ENCODE results near the gene LRBA.

The LRBA gene

GRCh38 chr4:151045907-151046306 is 30.8 kb upstream of the LRBA start:
- no peak overlapping the region for H3K27ac ChIP-seq

GRCh38 chr4:151043803-151044515 is 28.9 kb upstream of the LRBA start:
- H3K27ac ChIP-seq: no peak overlapping the region
- TF ChIP-seq CTCF (conservative IDR thresholded peaks at IDR 0.05): no peak

More at GRCh38 chr4:151045907-151046306, 30.8 kb upstream of the LRBA start:
- peak; percentile 65 for TF ChIP-seq CTCF (conservative IDR thresholded peaks at IDR 0.05)

GRCh38 chr4:151039733-151040132 is 24.6 kb upstream of the LRBA start:
- H3K27ac ChIP-seq: no peak overlapping the region
- TF ChIP-seq CTCF (conservative IDR thresholded peaks at IDR 0.05): no peak

- TF ChIP-seq CTCF (conservative IDR thresholded peaks at IDR 0.05): no peak
- H3K27ac ChIP-seq: no peak overlapping the region
Measured at GRCh38 chr4:151038452-151039157, 23.5 kb upstream of the LRBA start.

- TF ChIP-seq CTCF (conservative IDR thresholded peaks at IDR 0.05): no peak
- H3K27ac ChIP-seq: peak overlapping the region; percentile 98
Measured at GRCh38 chr4:151035911-151036310, 20.8 kb upstream of the LRBA start.

GRCh38 chr4:151035328-151035727 is 20.2 kb upstream of the LRBA start:
- TF ChIP-seq CTCF (conservative IDR thresholded peaks at IDR 0.05): no peak
- peak overlapping the region; percentile 98 for H3K27ac ChIP-seq

GRCh38 chr4:151034829-151035228 is 19.7 kb upstream of the LRBA start:
- H3K27ac ChIP-seq: peak overlapping the region; percentile 98
- TF ChIP-seq CTCF (conservative IDR thresholded peaks at IDR 0.05): no peak
